Right atrium auricular region (tissue), 2 donors: ENCODE data around the gene CREB3L4. TPM values are rescaled to one million over a fixed set of nuclear protein-coding genes. Genes with fewer than 3 reads are reported as not detected.

Experiments
- DNase-seq: peaks from one replicate; pipeline ENCODE4 v3.0.0-alpha.2; 2019; ENCODE audit warnings: low spot score
- H3K27ac ChIP-seq, 2 donors: fragments of 200-600 bp; sonication (generic); 1 replicate in 1 of 2; 2 replicates in 1 of 2; pipeline ENCODE4 v1.5.1; 2016 to 2019
- H3K27me3 ChIP-seq, 2 donors: fragments of 200-600 bp; sonication (generic); one replicate each; pipeline versions ENCODE4 v1.5.1 to v1.6.0; 2017 to 2019
- H3K36me3 ChIP-seq: fragments of 200-600 bp; sonication (generic); one replicate; pipeline ENCODE4 v1.5.1; 2016
- H3K4me1 ChIP-seq, 2 donors: fragments of 200-600 bp; sonication (generic); one replicate each; pipeline versions ENCODE4 v1.5.1 to v1.6.0; 2017 to 2019
- H3K4me3 ChIP-seq, 2 donors: fragments of 200-600 bp; sonication (generic); 1 replicate in 1 of 2; 2 replicates in 1 of 2; pipeline ENCODE4 v1.5.1; 2017 to 2019; ENCODE audit warnings: mild to moderate bottlenecking in 1 of 2, moderate library complexity in 1 of 2
- H3K9me3 ChIP-seq, 2 donors: fragments of 200-600 bp; sonication (generic); one replicate each; pipeline ENCODE4 v1.5.1; 2019
- CTCF ChIP-seq, 2 donors: fragments of 200-600 bp; sonication (generic); IDR thresholded peaks; one replicate each; pipeline ENCODE4 v1.5.1; 2019; ENCODE audit warnings: antibody characterized with exemption in 2 of 2
- total RNA-seq, 2 donors: library from RNA; depleted of rRNA; stranded (reverse); fragments of >200 nt; gene quantifications; one replicate each; pipeline ENCODE4 v1.1.0, GENCODE V29; 2016

The CREB3L4 gene
- total RNA-seq, 2 donors from 2014 or later, result 4.9 to 5.6 TPM

DNA sequence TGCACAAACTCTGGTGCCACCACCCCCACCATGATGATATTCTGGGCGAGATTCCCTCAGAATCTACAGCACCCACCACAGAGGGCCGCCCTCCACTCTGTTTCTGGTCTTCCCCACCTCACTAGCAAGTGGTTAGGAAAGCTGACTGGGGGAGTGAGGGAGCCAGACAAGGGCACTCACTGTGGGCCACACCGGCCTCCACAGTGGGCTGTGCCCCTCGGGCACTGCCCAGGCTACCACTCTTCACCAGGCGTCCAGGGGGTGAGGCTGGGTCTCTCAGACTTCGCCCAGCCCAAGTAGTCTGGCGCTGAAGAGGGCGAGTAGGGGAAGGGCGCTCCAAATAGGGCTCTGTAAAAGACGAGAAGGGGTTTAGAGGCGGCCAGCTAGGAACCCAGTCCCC lies 33.7 kb upstream of the CREB3L4 start:
- H3K27me3 ChIP-seq, result no peaks in the 10 kb centered on the region
- H3K9me3 ChIP-seq, result no peaks in the 10 kb centered on the region
- no peak overlapping the region for H3K4me3 ChIP-seq
- H3K27ac ChIP-seq, result no peak overlapping the region
- H3K4me1 ChIP-seq, result peaks cover 0 to 2% of the 10 kb centered on the region in 2 donors
- peaks cover 82% of the 10 kb centered on the region for H3K36me3 ChIP-seq
- TF ChIP-seq CTCF (IDR thresholded peaks at IDR 0.05), result no peak
- no peak for DNase-seq

DNA sequence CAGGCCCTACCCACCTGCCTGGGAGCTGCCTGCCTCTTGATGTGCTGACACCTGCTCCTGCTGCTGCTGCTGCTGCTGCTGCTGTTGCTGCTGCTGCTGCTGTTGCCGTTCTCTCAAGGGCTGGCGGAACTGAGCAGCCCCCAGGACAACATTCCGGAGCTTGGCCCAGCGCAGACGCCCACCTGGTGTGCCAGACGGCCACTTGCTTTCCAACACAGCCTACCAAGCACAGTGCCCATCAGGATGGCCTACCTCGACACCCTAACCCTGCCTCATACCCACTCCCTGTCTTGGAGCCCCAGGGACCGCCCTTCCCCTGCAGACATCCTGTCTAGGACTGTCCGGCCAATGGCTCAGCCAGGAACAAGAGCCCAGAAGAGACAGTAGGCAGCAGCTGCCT lies 33.0 kb upstream of the CREB3L4 start:
- no peak overlapping the region for H3K27ac ChIP-seq
- H3K36me3 ChIP-seq, result peaks cover 82% of the 10 kb centered on the region
- no peaks in the 10 kb centered on the region for H3K4me1 ChIP-seq
- H3K27me3 ChIP-seq, result no peaks in the 10 kb centered on the region
- no peak for DNase-seq
- no peak overlapping the region for H3K4me3 ChIP-seq
- no peaks in the 10 kb centered on the region for H3K9me3 ChIP-seq
- TF ChIP-seq CTCF (IDR thresholded peaks at IDR 0.05), result no peak

- no peaks in the 10 kb centered on the region for H3K27me3 ChIP-seq
- H3K9me3 ChIP-seq, result no peaks in the 10 kb centered on the region
- H3K27ac ChIP-seq, result no peak overlapping the region
- DNase-seq, result no peak
- H3K4me3 ChIP-seq, result no peak overlapping the region
- no peak for TF ChIP-seq CTCF (IDR thresholded peaks at IDR 0.05)
- no peaks in the 10 kb centered on the region for H3K4me1 ChIP-seq
- peaks cover 83% of the 10 kb centered on the region for H3K36me3 ChIP-seq
These were observed 31.5 kb upstream of the CREB3L4 start for GRCh38 chr1:153936011-153936802.

GRCh38 chr1:153937331-153937730 lies 30.4 kb upstream of the CREB3L4 start:
- no peak overlapping the region for H3K4me3 ChIP-seq
- no peaks in the 10 kb centered on the region for H3K4me1 ChIP-seq
- no peaks in the 10 kb centered on the region for H3K9me3 ChIP-seq
- peaks cover 82% of the 10 kb centered on the region for H3K36me3 ChIP-seq
- H3K27me3 ChIP-seq, result no peaks in the 10 kb centered on the region
- DNase-seq, result no peak
- TF ChIP-seq CTCF (IDR thresholded peaks at IDR 0.05), result no peak
- H3K27ac ChIP-seq, result no peak overlapping the region

DNA sequence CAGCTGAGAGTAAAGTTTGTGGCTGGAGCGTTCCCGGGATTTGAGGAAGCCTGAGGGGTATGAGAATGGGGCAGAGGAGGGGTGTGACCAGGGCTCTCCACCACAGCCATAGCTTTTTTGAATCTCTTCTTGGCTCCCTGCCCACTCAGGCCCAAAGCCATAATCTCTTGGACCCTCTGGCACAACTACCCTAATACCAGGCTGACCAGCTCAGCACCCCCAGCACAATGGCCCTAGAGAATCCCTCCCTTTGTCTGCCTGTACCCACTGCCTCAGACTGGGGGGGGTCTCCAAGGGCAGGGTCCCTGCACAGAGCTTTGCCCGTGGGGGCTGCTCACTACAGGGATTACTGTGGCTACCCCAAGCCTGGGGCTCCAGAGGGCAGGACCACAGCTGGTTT lies 28.7 kb upstream of the CREB3L4 start:
- H3K4me3 ChIP-seq, result no peak overlapping the region
- DNase-seq, result no peak
- no peak overlapping the region for H3K27ac ChIP-seq
- no peaks in the 10 kb centered on the region for H3K9me3 ChIP-seq
- peaks cover 74% of the 10 kb centered on the region for H3K36me3 ChIP-seq
- H3K4me1 ChIP-seq, result peaks cover 0 to 10% of the 10 kb centered on the region in 2 donors
- TF ChIP-seq CTCF (IDR thresholded peaks at IDR 0.05), result no peak
- no peaks in the 10 kb centered on the region for H3K27me3 ChIP-seq

- H3K4me1 ChIP-seq, result peaks cover 0 to 15% of the 10 kb centered on the region in 2 donors
- H3K27me3 ChIP-seq, result no peaks in the 10 kb centered on the region
- H3K9me3 ChIP-seq, result no peaks in the 10 kb centered on the region
- no peak for DNase-seq
- H3K27ac ChIP-seq, result no peak overlapping the region
- H3K36me3 ChIP-seq, result peaks cover 71% of the 10 kb centered on the region
- no peak overlapping the region for H3K4me3 ChIP-seq
- no peak for TF ChIP-seq CTCF (IDR thresholded peaks at IDR 0.05)
These were observed 28.2 kb upstream of the CREB3L4 start for GRCh38 chr1:153939476-153939875.
